K562 (cell line): ENCODE data around the gene PCDHGC4. TPM values are rescaled to one million over a fixed set of nuclear protein-coding genes. Genes with fewer than 3 reads are reported as not detected.

Experiments
- ATAC-seq: fragments of 200-7000 bp; cut with Tn5 transposase; 3 replicates; pipeline ENCODE4 v1.9.1; 2020; ENCODE audit warnings: moderate library complexity
- BruUV-seq: library from RNA; stranded (reverse); fragments of 400-500 nt; replicated peaks from 2 replicates; lab custom pipeline; 2021; lab: Mats Ljungman, UMichigan
- CTCF ChIA-PET: fragments of 300-600 bp; formaldehyde crosslinking; extraction: SDS; loops from one replicate; lab custom pipeline; 2021; ENCODE audit warnings: low intra/inter-chr PET ratio; lab: Yijun Ruan, JAX
- POLR2A ChIA-PET: fragments of 300-600, 350-650 bp; sonication (Branson Sonifier 250); formaldehyde crosslinking; extraction: SDS; loops from one replicate; lab custom pipeline; 2021; ENCODE audit warnings: antibody characterized with exemption, inconsistent platforms; lab: Yijun Ruan, JAX
- DNase-seq, 4 experiments: peaks; one replicate each; pipeline versions ENCODE4 v3.0.0 to v3.0.0-alpha.2; 2011 to 2018; ENCODE audit warnings: low spot score in 3 of 4, mixed read lengths in 3 of 4; ENCODE audit errors: extremely low read depth in 1 of 4
- FAIRE-seq: peaks from 2 replicates; lab custom pipeline; 2011; peaks lifted over from hg19 to GRCh38; lab: Jason Lieb, UNC
- H2AFZ ChIP-seq: 2 replicates; pipeline ENCODE4 v1.6.0; 2011; ENCODE audit warnings: low read depth, low read length, control low read depth, inconsistent platforms
- H3K27ac ChIP-seq: fragments of 200-600 bp; 3 replicates; pipeline ENCODE4 v1.8.0; 2011; ENCODE audit warnings: low read depth, mild to moderate bottlenecking, control low read depth, inconsistent platforms, low read length, moderate library complexity, mixed read lengths; ENCODE audit errors: extremely low read depth
- H3K27me3 ChIP-seq, 2 experiments: fragments of 300-600 bp in 1 of 2; 2 replicates in 1 of 2; 3 replicates in 1 of 2; pipeline versions ENCODE4 v1.6.0 to v1.8.0; 2011; ENCODE audit warnings: inconsistent platforms in 2 of 2, low read length in 2 of 2, mild to moderate bottlenecking in 1 of 2, mixed read lengths in 1 of 2, moderate library complexity in 1 of 2; ENCODE audit not compliant: control insufficient read depth in 2 of 2, insufficient read depth in 2 of 2
- H3K36me3 ChIP-seq: fragments of 300-600 bp; 3 replicates; pipeline ENCODE4 v1.8.0; 2011; ENCODE audit warnings: mild to moderate bottlenecking, low read length, inconsistent platforms; ENCODE audit not compliant: control insufficient read depth, insufficient read depth
- H3K4me1 ChIP-seq, 2 experiments: fragments of 200-600 bp in 1 of 2; replicated peaks in 1 of 2; 2 replicates in 1 of 2; 3 replicates in 1 of 2; pipeline versions ENCODE4 v1.5.1 to v1.8.0; 2011; ENCODE audit warnings: inconsistent platforms in 2 of 2, low read length in 2 of 2, mild to moderate bottlenecking in 1 of 2, mixed read lengths in 1 of 2, moderate library complexity in 1 of 2; ENCODE audit not compliant: control insufficient read depth in 2 of 2, insufficient read depth in 2 of 2
- H3K4me2 ChIP-seq: 2 replicates; pipeline ENCODE4 v1.6.1; 2011; ENCODE audit warnings: low read length, control low read depth, inconsistent platforms, mixed read lengths; ENCODE audit not compliant: insufficient read depth
- H3K4me3 ChIP-seq: fragments of 200-600 bp; sonication (generic), shearing (Covaris generic); 2 replicates; pipeline ENCODE4 v1.5.1; 2016; ENCODE audit warnings: control low read depth, inconsistent platforms
- H3K79me2 ChIP-seq: fragments of 200-600 bp; 3 replicates; pipeline ENCODE4 v1.8.0; 2011; ENCODE audit warnings: low read length, inconsistent platforms; ENCODE audit not compliant: control insufficient read depth, insufficient read depth
- H3K9ac ChIP-seq, 2 experiments: 2 replicates each; pipeline versions ENCODE4 v1.6.0 to v1.6.1; 2011; ENCODE audit warnings: low read depth in 2 of 2, low read length in 2 of 2, control low read depth in 1 of 2, inconsistent platforms in 1 of 2, mild to moderate bottlenecking in 1 of 2, mixed read lengths in 1 of 2; ENCODE audit not compliant: insufficient read depth in 1 of 2
- H3K9me1 ChIP-seq: one replicate; pipeline ENCODE4 v1.6.0; 2011; ENCODE audit warnings: inconsistent platforms, mild to moderate bottlenecking, low read length, moderate library complexity; ENCODE audit not compliant: control insufficient read depth, insufficient read depth
- H3K9me3 ChIP-seq: replicated peaks from 2 replicates; pipeline ENCODE4 v1.5.1; 2011; ENCODE audit warnings: low read depth, low read length, inconsistent platforms; ENCODE audit not compliant: control insufficient read depth, insufficient read depth
- H4K20me1 ChIP-seq: replicated peaks from 2 replicates; pipeline ENCODE4 v1.6.1; 2011; ENCODE audit warnings: low read length, inconsistent platforms, mixed read lengths; ENCODE audit not compliant: control insufficient read depth, insufficient read depth
- DNMT1 ChIP-seq: fragments of 450-650 bp; IDR thresholded peaks from 2 replicates; pipeline ENCODE4 v1.6.1; 2016; ENCODE audit warnings: antibody characterized with exemption, mild to moderate bottlenecking
- ELK3 ChIP-seq: fragments of 450-650 bp; formaldehyde crosslinking; IDR thresholded peaks from 2 replicates; pipeline ENCODE4 v1.4.0; 2020; ENCODE audit warnings: mild to moderate bottlenecking
- EP300 ChIP-seq: IDR thresholded peaks from 2 replicates; pipeline ENCODE4 v1.6.1; 2012; ENCODE audit warnings: low read length, improper control_type of control experiment
- FOXK1 ChIP-seq: sonication (generic); formaldehyde crosslinking; IDR thresholded peaks from 2 replicates; pipeline ENCODE4 v1.8.0; 2022; ENCODE audit warnings: missing genetic modification reagents, mild to moderate bottlenecking, borderline replicate concordance
- MAZ ChIP-seq, 2 experiments: fragments of 450-650 bp in 1 of 2; sonication (generic) in 1 of 2; formaldehyde crosslinking; IDR thresholded peaks in 1 of 2; conservative IDR thresholded peaks in 1 of 2; 2 replicates each; pipeline versions ENCODE4 v1.4.0 to v1.5.0; 2020; ENCODE audit warnings: mild to moderate bottlenecking in 1 of 2, missing genetic modification reagents in 1 of 2
- MYC ChIP-seq, 2 experiments: fragments of 250-450 bp in 1 of 2; sonication (Bioruptor Pico) in 1 of 2; IDR thresholded peaks; 2 replicates each; pipeline versions ENCODE4 v1.5.1 to v1.6.1; 2012 to 2021; ENCODE audit warnings: low read depth in 2 of 2, borderline replicate concordance in 1 of 2, improper control_type of control experiment in 1 of 2, low read length in 1 of 2, mild to moderate bottlenecking in 1 of 2, moderate library complexity in 1 of 2
- PPARD ChIP-seq: fragments of 250-450 bp; sonication (Bioruptor Pico); IDR thresholded peaks from 2 replicates; pipeline ENCODE4 v1.8.0; 2022; ENCODE audit warnings: inconsistent platforms, mild to moderate bottlenecking, moderate library complexity
- RBBP5 ChIP-seq: fragments of 200-600 bp; sonication (generic); IDR thresholded peaks from 2 replicates; pipeline ENCODE4 v1.6.1; 2012; ENCODE audit warnings: borderline replicate concordance, mild to moderate bottlenecking, low read length, control low read depth, inconsistent platforms; ENCODE audit not compliant: insufficient read depth, poor library complexity, severe bottlenecking
- SREBF2 ChIP-seq: sonication (generic); formaldehyde crosslinking; IDR thresholded peaks from 2 replicates; pipeline ENCODE4 v1.4.0; 2020; ENCODE audit warnings: mild to moderate bottlenecking, missing genetic modification reagents
- ZNF707 ChIP-seq: fragments of 250-450 bp; sonication (Bioruptor Pico); conservative IDR thresholded peaks from 2 replicates; pipeline ENCODE4 v1.8.0; 2022; ENCODE audit warnings: inconsistent platforms, mild to moderate bottlenecking, moderate library complexity
- WGBS: fragments of 100-300 bp; shearing (Covaris generic); methylation state at CpG from one replicate; pipeline ENCODE4 v1.1.6; 2016; ENCODE audit warnings: low coverage, mixed read lengths; ENCODE audit not compliant: insufficient coverage; ENCODE audit errors: missing lambda C conversion rate; 5-methylcytosine and 5-hydroxymethylcytosine counted together
- in situ Hi-C: fragments of 300-500 bp; cut with MboI; formaldehyde crosslinking; loops from 4 replicates; pipeline ENCODE4 v1.15.0; 2018; ENCODE audit warnings: inconsistent platforms, mixed read lengths
- intact Hi-C: fragments of 100-400 bp; cut with micrococcal nuclease; formaldehyde crosslinking; loops from 2 replicates; pipeline ENCODE4 v1.14.2; 2022
- polyA plus RNA-seq, 8 experiments: library from polyadenylated mRNA; depleted of rRNA in 4 of 8; stranded (reverse) in 5 of 8; unstranded in 3 of 8; fragments of >200 nt; fragmentation: Nextera tagmentation in 2 of 8; fragmentation: Illumina TruSeq in 1 of 8; extraction: Ambion mirVana in 2 of 8; extraction: Trizol in 1 of 8; gene quantifications; 2 replicates each; pipeline versions ENCODE4 v1.2.1 to v1.2.3, GENCODE V29; 2011 to 2014; ENCODE audit warnings: inconsistent platforms in 1 of 8, missing spikeins in 1 of 8
- total RNA-seq, 7 experiments: library from RNA; depleted of rRNA in 6 of 7; stranded (reverse); fragments of >200 nt in 6 of 7; fragmentation: Illumina TruSeq in 2 of 7; extraction: Trizol in 2 of 7; gene quantifications; 2 replicates each; pipeline versions ENCODE4 v1.2.1 to v1.2.3, GENCODE V29; 2011 to 2021; ENCODE audit warnings: low replicate concordance in 1 of 7
- TF ChIP-seq, protein P1 (sequence below), 3 experiments: fragments of 200-800 bp in 1 of 3; fragments of 250-450 bp in 1 of 3; fragments of 450-650 bp in 1 of 3; sonication (Bioruptor Pico) in 1 of 3; sonication (Bioruptor generic) in 1 of 3; formaldehyde crosslinking in 1 of 3; IDR thresholded peaks; 2 replicates each; pipeline versions ENCODE4 v1.6.1 to v1.8.0; 2016 to 2022; ENCODE audit warnings: mild to moderate bottlenecking in 2 of 3, missing genetic modification characterization in 2 of 3, missing compliant biosample characterization in 1 of 3, moderate library complexity in 1 of 3
- TF ChIP-seq, protein P2 (sequence below): fragments of 450-650 bp; formaldehyde crosslinking; conservative IDR thresholded peaks from 2 replicates; pipeline ENCODE4 v1.4.0; 2022; ENCODE audit warnings: mild to moderate bottlenecking, missing genetic modification characterization
- TF ChIP-seq, protein P3 (sequence below): fragments of 250-450 bp; sonication (Bioruptor Pico); IDR thresholded peaks from 2 replicates; pipeline ENCODE4 v1.8.0; 2021; ENCODE audit warnings: borderline replicate concordance, mild to moderate bottlenecking, moderate library complexity; ENCODE audit not compliant: poor library complexity, severe bottlenecking

The PCDHGC4 gene
- total and polyA plus RNA-seq, 9 of the 15 experiments (the other 6 are each of a cell fraction or from before 2014, with no cell fraction given) = 0.05 TPM; not detected in 8

DNA sequence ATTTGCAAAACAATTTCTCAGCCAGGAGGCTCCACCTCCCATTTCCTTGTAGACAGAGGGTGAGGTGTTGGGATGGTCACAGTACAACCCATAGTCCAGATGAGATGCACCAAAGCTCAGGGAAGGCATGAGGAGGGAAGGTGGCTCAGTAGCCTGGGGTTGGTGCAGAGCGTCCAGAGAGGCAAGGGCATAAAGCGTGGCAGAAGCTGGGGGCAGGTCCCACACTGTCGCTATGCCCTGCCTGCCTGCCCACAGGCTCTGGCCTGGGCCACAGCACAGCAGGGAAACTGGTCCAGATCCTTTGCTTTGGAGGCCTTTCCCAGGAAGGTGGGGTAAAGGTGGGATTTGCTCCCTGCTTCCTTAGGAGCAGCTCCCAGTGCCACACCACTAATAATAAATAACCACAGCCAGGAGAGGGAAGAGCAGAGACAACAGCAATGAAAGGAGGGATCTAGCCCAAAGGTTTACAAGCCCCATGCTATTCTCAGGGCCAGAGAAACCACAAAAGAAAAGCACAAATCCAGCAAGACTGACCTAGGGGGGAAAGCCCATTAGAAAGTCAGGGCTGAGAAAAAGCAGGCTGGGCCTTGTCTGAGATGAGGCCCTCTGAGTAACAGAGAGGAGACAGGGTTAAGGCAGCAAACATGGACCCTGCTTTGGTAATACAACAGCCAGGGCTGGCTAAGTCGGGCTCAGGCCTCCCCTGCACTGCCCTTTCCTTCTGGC, 31.3 kb downstream of the PCDHGC4 start:
- Histone ChIP-seq H3K27me3 (no peaks in the 10 kb centered on the region), H2AFZ (no peak overlapping the region), H3K4me1 (peaks cover 5 to 17% of the 10 kb centered on the region in 2 experiments; a peak in 3 of 5 replicates), H3K9me3 (no peaks in the 10 kb centered on the region), H3K4me2 (no peak overlapping the region), H3K4me3 (no peak overlapping the region), H3K36me3 (peaks cover 80% of the 10 kb centered on the region), H3K9me1 (peaks cover 8% of the 10 kb centered on the region), H3K9ac (peak overlapping the region in 1 of 2 experiments; percentile 33; a peak in 1 of 4 replicates), H3K79me2 (no peaks in the 10 kb centered on the region), H4K20me1 (no peaks in the 10 kb centered on the region), H3K27ac (no peak overlapping the region)
- CTCF ChIA-PET = no interaction called here
- 95% methylated on average over 4 of the region's 4 CpGs for WGBS
- ATAC-seq = no peak
- intact Hi-C loops (loop anchor here (10.0 kb wide), 1 partner anchor 281 kb away; no protein-coding TSS in a partner anchor), in situ Hi-C loops (no loop called here)
- POLR2A ChIA-PET = interaction anchor here (0.6 to 1.3 kb wide), 2 partner anchors 27 to 102 kb away, joined by 3 to 5 read pairs; partner anchors contain the start of gene PCDHGC5
- BruUV-seq = no TSS peak
- no peak for FAIRE-seq
- no peak for DNase-seq
- TF ChIP-seq, protein P1, sequence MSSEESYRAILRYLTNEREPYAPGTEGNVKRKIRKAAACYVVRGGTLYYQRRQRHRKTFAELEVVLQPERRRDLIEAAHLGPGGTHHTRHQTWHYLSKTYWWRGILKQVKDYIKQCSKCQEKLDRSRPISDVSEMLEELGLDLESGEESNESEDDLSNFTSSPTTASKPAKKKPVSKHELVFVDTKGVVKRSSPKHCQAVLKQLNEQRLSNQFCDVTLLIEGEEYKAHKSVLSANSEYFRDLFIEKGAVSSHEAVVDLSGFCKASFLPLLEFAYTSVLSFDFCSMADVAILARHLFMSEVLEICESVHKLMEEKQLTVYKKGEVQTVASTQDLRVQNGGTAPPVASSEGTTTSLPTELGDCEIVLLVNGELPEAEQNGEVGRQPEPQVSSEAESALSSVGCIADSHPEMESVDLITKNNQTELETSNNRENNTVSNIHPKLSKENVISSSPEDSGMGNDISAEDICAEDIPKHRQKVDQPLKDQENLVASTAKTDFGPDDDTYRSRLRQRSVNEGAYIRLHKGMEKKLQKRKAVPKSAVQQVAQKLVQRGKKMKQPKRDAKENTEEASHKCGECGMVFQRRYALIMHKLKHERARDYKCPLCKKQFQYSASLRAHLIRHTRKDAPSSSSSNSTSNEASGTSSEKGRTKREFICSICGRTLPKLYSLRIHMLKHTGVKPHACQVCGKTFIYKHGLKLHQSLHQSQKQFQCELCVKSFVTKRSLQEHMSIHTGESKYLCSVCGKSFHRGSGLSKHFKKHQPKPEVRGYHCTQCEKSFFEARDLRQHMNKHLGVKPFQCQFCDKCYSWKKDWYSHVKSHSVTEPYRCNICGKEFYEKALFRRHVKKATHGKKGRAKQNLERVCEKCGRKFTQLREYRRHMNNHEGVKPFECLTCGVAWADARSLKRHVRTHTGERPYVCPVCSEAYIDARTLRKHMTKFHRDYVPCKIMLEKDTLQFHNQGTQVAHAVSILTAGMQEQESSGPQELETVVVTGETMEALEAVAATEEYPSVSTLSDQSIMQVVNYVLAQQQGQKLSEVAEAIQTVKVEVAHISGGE (CRISPR knock-in tag; IDR thresholded peaks at IDR 0.05) = no peak
- no peak for TF ChIP-seq DNMT1
- TF ChIP-seq, protein P2, sequence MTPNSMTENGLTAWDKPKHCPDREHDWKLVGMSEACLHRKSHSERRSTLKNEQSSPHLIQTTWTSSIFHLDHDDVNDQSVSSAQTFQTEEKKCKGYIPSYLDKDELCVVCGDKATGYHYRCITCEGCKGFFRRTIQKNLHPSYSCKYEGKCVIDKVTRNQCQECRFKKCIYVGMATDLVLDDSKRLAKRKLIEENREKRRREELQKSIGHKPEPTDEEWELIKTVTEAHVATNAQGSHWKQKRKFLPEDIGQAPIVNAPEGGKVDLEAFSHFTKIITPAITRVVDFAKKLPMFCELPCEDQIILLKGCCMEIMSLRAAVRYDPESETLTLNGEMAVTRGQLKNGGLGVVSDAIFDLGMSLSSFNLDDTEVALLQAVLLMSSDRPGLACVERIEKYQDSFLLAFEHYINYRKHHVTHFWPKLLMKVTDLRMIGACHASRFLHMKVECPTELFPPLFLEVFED (CRISPR knock-in tag) = no peak
- no peak for TF ChIP-seq RBBP5
- TF ChIP-seq FOXK1 (CRISPR knock-in tag) = no peak
- TF ChIP-seq EP300 = no peak
- TF ChIP-seq MAZ (CRISPR knock-in tag; conservative IDR thresholded peaks at IDR 0.05 in 1 of 2, IDR thresholded peaks at IDR 0.05 in 1 of 2) = no peak
- TF ChIP-seq ZNF707 (CRISPR knock-in tag) = no peak
- TF ChIP-seq, protein P3, sequence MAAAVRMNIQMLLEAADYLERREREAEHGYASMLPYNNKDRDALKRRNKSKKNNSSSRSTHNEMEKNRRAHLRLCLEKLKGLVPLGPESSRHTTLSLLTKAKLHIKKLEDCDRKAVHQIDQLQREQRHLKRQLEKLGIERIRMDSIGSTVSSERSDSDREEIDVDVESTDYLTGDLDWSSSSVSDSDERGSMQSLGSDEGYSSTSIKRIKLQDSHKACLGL (CRISPR knock-in tag) = no peak
- TF ChIP-seq MYC (IDR thresholded peaks at IDR 0.05; ENCODE audit: low read depth, low read length) = no peak
- TF ChIP-seq MYC (CRISPR knock-in tag; IDR thresholded peaks at IDR 0.05; ENCODE audit: borderline replicate concordance, low read depth) = no peak
- no peak for TF ChIP-seq PPARD (CRISPR knock-in tag)
- TF ChIP-seq SREBF2 (CRISPR knock-in tag) = no peak
- TF ChIP-seq ELK3 (CRISPR knock-in tag) = no peak
